K562 (cell line): Measurements from ENCODE around the gene CD46. TPM values are rescaled to one million over a fixed set of nuclear protein-coding genes. Genes with fewer than 3 reads are reported as not detected.

Experiments
- CC2D1A ChIP-seq: fragments of 450-650 bp; IDR thresholded peaks from 2 replicates; pipeline ENCODE4 v1.6.1; 2017; ENCODE audit warnings: mild to moderate bottlenecking
- CEBPB ChIP-seq: fragments of 450-650 bp; IDR thresholded peaks from 2 replicates; pipeline ENCODE4 v1.6.1; 2016; ENCODE audit warnings: missing genetic modification characterization, missing compliant biosample characterization
- CHD7 ChIP-seq: fragments of 200-600 bp; sonication (generic); IDR thresholded peaks from one replicate; pipeline ENCODE4 v1.6.1; 2012; ENCODE audit warnings: mild to moderate bottlenecking, low read depth, low read length, inconsistent platforms
- DEAF1 ChIP-seq: fragments of 450-650 bp; formaldehyde crosslinking; IDR thresholded peaks from 2 replicates; pipeline ENCODE4 v1.4.0; 2020; ENCODE audit warnings: mild to moderate bottlenecking, moderate library complexity
- FOXJ2 ChIP-seq: fragments of 200-800 bp; sonication (Bioruptor generic); IDR thresholded peaks from 2 replicates; pipeline ENCODE4 v1.6.1; 2016; ENCODE audit warnings: missing genetic modification characterization, missing compliant biosample characterization
- PKNOX1 ChIP-seq: fragments of 450-650 bp; IDR thresholded peaks from 2 replicates; pipeline ENCODE4 v1.6.1; 2016
- PURB ChIP-seq: sonication (generic); formaldehyde crosslinking; IDR thresholded peaks from 2 replicates; pipeline ENCODE4 v1.9.0; 2021; ENCODE audit warnings: low read depth, mild to moderate bottlenecking, missing genetic modification reagents
- SRF ChIP-seq, 2 experiments: fragments of 250-450, 450-650 bp in 1 of 2; sonication (Bioruptor Pico) in 1 of 2; sonication (generic) in 1 of 2; formaldehyde crosslinking; IDR thresholded peaks; 2 replicates each; pipeline versions ENCODE4 v1.5.0 to v1.5.1; 2020 to 2022; ENCODE audit warnings: mild to moderate bottlenecking in 1 of 2, missing genetic modification reagents in 1 of 2
- TSC22D4 ChIP-seq: fragments of 450-650 bp; IDR thresholded peaks from 2 replicates; pipeline ENCODE4 v1.6.1; 2016; ENCODE audit warnings: missing genetic modification characterization, missing biosample characterization, control low read depth
- ZFP91 ChIP-seq: sonication (generic); formaldehyde crosslinking; IDR thresholded peaks from 2 replicates; pipeline ENCODE4 v1.8.0; 2022; ENCODE audit warnings: mild to moderate bottlenecking, missing genetic modification reagents
- polyA plus RNA-seq, 8 experiments: library from polyadenylated mRNA; depleted of rRNA in 4 of 8; stranded (reverse) in 5 of 8; unstranded in 3 of 8; fragments of >200 nt; fragmentation: Nextera tagmentation in 2 of 8; fragmentation: Illumina TruSeq in 1 of 8; extraction: Ambion mirVana in 2 of 8; extraction: Trizol in 1 of 8; gene quantifications; 2 replicates each; pipeline versions ENCODE4 v1.2.1 to v1.2.3, GENCODE V29; 2011 to 2014; ENCODE audit warnings: inconsistent platforms in 1 of 8, missing spikeins in 1 of 8
- total RNA-seq, 7 experiments: library from RNA; depleted of rRNA in 6 of 7; stranded (reverse); fragments of >200 nt in 6 of 7; fragmentation: Illumina TruSeq in 2 of 7; extraction: Trizol in 2 of 7; gene quantifications; 2 replicates each; pipeline versions ENCODE4 v1.2.1 to v1.2.3, GENCODE V29; 2011 to 2021; ENCODE audit warnings: low replicate concordance in 1 of 7

Gene CD46
- total and polyA plus RNA-seq, 9 of the 15 experiments (the other 6 are each of a cell fraction or from before 2014, with no cell fraction given) = 87.9 to 374 (median 156) TPM

- TF ChIP-seq PKNOX1 = peak; percentile 94
- 0 out of 2 replicates have a peak, but pooled peaks have one; percentile 27 for TF ChIP-seq CC2D1A
- TF ChIP-seq CEBPB (tag) = 0 out of 2 replicates have a peak, but pooled peaks have one; percentile 15
- peak; percentile 30; the same call in 1 of the 2 replicates for TF ChIP-seq DEAF1
- no peak for TF ChIP-seq PURB (CRISPR knock-in tag)
- peak; percentile 82; the same call in 1 of the 2 replicates for TF ChIP-seq FOXJ2 (tag)
- 0 out of 4 replicates have a peak, but pooled peaks of 1 of the 2 experiments have one; percentile 16 for TF ChIP-seq SRF (CRISPR knock-in tag; IDR thresholded peaks at IDR 0.05)
- TF ChIP-seq ZFP91 (CRISPR knock-in tag) = no peak
- no peak for TF ChIP-seq TSC22D4
- TF ChIP-seq CHD7 = no peak
Measured at GRCh38 chr1:207711285-207711684, 40.6 kb upstream of the CD46 start (continued).
